ENCODE data around the gene TJP1. TPM values are rescaled to one million over a fixed set of nuclear protein-coding genes. Genes with fewer than 3 reads are reported as not detected.

Gene TJP1
- total RNA-seq = 72.1 and 92.2 TPM in 2 replicates

GRCh38 chr15:29822100-29822683 lies at the start of gene TJP1:
Gene TJP1, minus strand, starts transcription at chr15:29822468. Its CDS starts 440 bp downstream, at chr15:29822028.

Small RNAs within 50 kb of the gene (small RNA-seq; reads per million reads assigned to genes)
- gene HMGN2P5 = not detected

All from articular chondrocyte of knee joint (primary cell).